Measurements from ENCODE around the gene TUBD1. TPM values are rescaled to one million over a fixed set of nuclear protein-coding genes. Genes with fewer than 3 reads are reported as not detected.
A peak's percentile ranks its signal among the peaks of the same experiment; 100 is the strongest.
"Not testable (repeated sequence)": the region's sequence is repeated elsewhere in the genome, so short reads cannot be mapped to it uniquely, and the experiment has no call there.

Gene TUBD1
- total RNA-seq, 1 experiment from 2014 or later: 7.3 TPM

GRCh38 chr17:59853919-59854729, 38.6 kb downstream of the TUBD1 start:
- not testable (repeated sequence) for H3K27me3 ChIP-seq (ENCODE audit: low read length); H3K79me2 ChIP-seq (ENCODE audit: low read length); H3K4me1 ChIP-seq (ENCODE audit: low read length); H2AFZ ChIP-seq (ENCODE audit: low read length); H3K27ac ChIP-seq (ENCODE audit: low read length); H3K9me3 ChIP-seq (ENCODE audit: low read length); H3K36me3 ChIP-seq (ENCODE audit: insufficient read depth, low read length); H3K9me2 ChIP-seq (replicated peaks; ENCODE audit: insufficient read depth, low read length); H3K4me3 ChIP-seq (ENCODE audit: low read length); DNase-seq; H4K20me1 ChIP-seq (ENCODE audit: insufficient read depth, low read depth, low read length); H3K4me2 ChIP-seq (ENCODE audit: low read depth, low read length, poor library complexity, severe bottlenecking); H3K9ac ChIP-seq (ENCODE audit: low read length)

GRCh38 chr17:59853168-59853918, 39.4 kb downstream of the TUBD1 start:
- Histone ChIP-seq H3K9me3 (ENCODE audit: low read length) (no peaks in the 10 kb centered on the region), H4K20me1 (ENCODE audit: insufficient read depth, low read depth, low read length) (no peaks in the 10 kb centered on the region), H2AFZ (ENCODE audit: low read length) (no peak overlapping the region), H3K36me3 (ENCODE audit: insufficient read depth, low read length) (no peaks in the 10 kb centered on the region), H3K27me3 (ENCODE audit: low read length) (no peaks in the 10 kb centered on the region), H3K4me2 (ENCODE audit: low read depth, low read length, poor library complexity, severe bottlenecking) (no peak overlapping the region), H3K9ac (ENCODE audit: low read length) (no peak overlapping the region), H3K79me2 (ENCODE audit: low read length) (no peaks in the 10 kb centered on the region), H3K9me2 (replicated peaks; ENCODE audit: insufficient read depth, low read length) (no peaks in the 10 kb centered on the region), H3K4me3 (ENCODE audit: low read length) (no peak overlapping the region), H3K27ac (ENCODE audit: low read length) (no peak overlapping the region), H3K4me1 (ENCODE audit: low read length) (no peaks in the 10 kb centered on the region)
- DNase-seq: peak; percentile 56

- not testable (repeated sequence) for H3K4me3 ChIP-seq (ENCODE audit: low read length); H3K27me3 ChIP-seq (ENCODE audit: low read length); H2AFZ ChIP-seq (ENCODE audit: low read length); H3K79me2 ChIP-seq (ENCODE audit: low read length); H3K4me1 ChIP-seq (ENCODE audit: low read length); H3K9me2 ChIP-seq (replicated peaks; ENCODE audit: insufficient read depth, low read length); DNase-seq; H3K9ac ChIP-seq (ENCODE audit: low read length); H3K4me2 ChIP-seq (ENCODE audit: low read depth, low read length, poor library complexity, severe bottlenecking); H4K20me1 ChIP-seq (ENCODE audit: insufficient read depth, low read depth, low read length); H3K36me3 ChIP-seq (ENCODE audit: insufficient read depth, low read length); H3K9me3 ChIP-seq (ENCODE audit: low read length); H3K27ac ChIP-seq (ENCODE audit: low read length)
Observed at GRCh38 chr17:59852847-59853167, 39.9 kb downstream of the TUBD1 start.

GRCh38 chr17:59851439-59852375, 41.0 kb downstream of the TUBD1 start:
- Histone ChIP-seq H2AFZ (ENCODE audit: low read length) (no peak overlapping the region), H4K20me1 (ENCODE audit: insufficient read depth, low read depth, low read length) (no peaks in the 10 kb centered on the region), H3K4me3 (ENCODE audit: low read length) (no peak overlapping the region), H3K36me3 (ENCODE audit: insufficient read depth, low read length) (no peaks in the 10 kb centered on the region), H3K9me3 (ENCODE audit: low read length) (no peaks in the 10 kb centered on the region), H3K27ac (ENCODE audit: low read length) (no peak overlapping the region), H3K4me2 (ENCODE audit: low read depth, low read length, poor library complexity, severe bottlenecking) (no peak overlapping the region), H3K27me3 (ENCODE audit: low read length) (no peaks in the 10 kb centered on the region), H3K9me2 (replicated peaks; ENCODE audit: insufficient read depth, low read length) (no peaks in the 10 kb centered on the region), H3K79me2 (ENCODE audit: low read length) (no peaks in the 10 kb centered on the region), H3K9ac (ENCODE audit: low read length) (no peak overlapping the region), H3K4me1 (ENCODE audit: low read length) (no peaks in the 10 kb centered on the region)
- no peak for DNase-seq

GRCh38 chr17:59850311-59850710, 42.4 kb downstream of the TUBD1 start:
- peaks cover 12% of the 10 kb centered on the region for H3K4me1 ChIP-seq (ENCODE audit: low read length)
- H3K4me3 ChIP-seq (ENCODE audit: low read length); H3K27ac ChIP-seq (ENCODE audit: low read length): not testable (repeated sequence)

GRCh38 chr17:59848778-59849177, 44.0 kb downstream of the TUBD1 start:
- Histone ChIP-seq H3K4me1 (ENCODE audit: low read length) (peaks cover 20% of the 10 kb centered on the region), H3K4me3 (ENCODE audit: low read length) (no peak overlapping the region), H3K9me2 (replicated peaks; ENCODE audit: insufficient read depth, low read length) (no peaks in the 10 kb centered on the region), H3K36me3 (ENCODE audit: insufficient read depth, low read length) (no peaks in the 10 kb centered on the region), H3K9me3 (ENCODE audit: low read length) (no peaks in the 10 kb centered on the region), H3K27me3 (ENCODE audit: low read length) (no peaks in the 10 kb centered on the region), H3K4me2 (ENCODE audit: low read depth, low read length, poor library complexity, severe bottlenecking) (no peak overlapping the region), H3K79me2 (ENCODE audit: low read length) (no peaks in the 10 kb centered on the region), H3K27ac (ENCODE audit: low read length) (no peak overlapping the region), H3K9ac (ENCODE audit: low read length) (no peak overlapping the region), H4K20me1 (ENCODE audit: insufficient read depth, low read depth, low read length) (no peaks in the 10 kb centered on the region), H2AFZ (ENCODE audit: low read length) (no peak overlapping the region)
- DNase-seq: no peak

More at GRCh38 chr17:59850311-59850710, 42.4 kb downstream of the TUBD1 start:
- not testable (repeated sequence) for H3K9ac ChIP-seq (ENCODE audit: low read length); H4K20me1 ChIP-seq (ENCODE audit: insufficient read depth, low read depth, low read length); H3K27me3 ChIP-seq (ENCODE audit: low read length); H3K36me3 ChIP-seq (ENCODE audit: insufficient read depth, low read length); H3K9me2 ChIP-seq (replicated peaks; ENCODE audit: insufficient read depth, low read length); H3K4me2 ChIP-seq (ENCODE audit: low read depth, low read length, poor library complexity, severe bottlenecking); H3K9me3 ChIP-seq (ENCODE audit: low read length); DNase-seq; H2AFZ ChIP-seq (ENCODE audit: low read length); H3K79me2 ChIP-seq (ENCODE audit: low read length)

- H3K4me2 ChIP-seq (ENCODE audit: low read depth, low read length, poor library complexity, severe bottlenecking): no peak overlapping the region
- no peaks in the 10 kb centered on the region for H4K20me1 ChIP-seq (ENCODE audit: insufficient read depth, low read depth, low read length)
- H3K9me2 ChIP-seq (replicated peaks; ENCODE audit: insufficient read depth, low read length): no peaks in the 10 kb centered on the region
- H3K9ac ChIP-seq (ENCODE audit: low read length): no peak overlapping the region
- no peaks in the 10 kb centered on the region for H3K36me3 ChIP-seq (ENCODE audit: insufficient read depth, low read length)
- no peaks in the 10 kb centered on the region for H3K9me3 ChIP-seq (ENCODE audit: low read length)
- no peak overlapping the region for H3K27ac ChIP-seq (ENCODE audit: low read length)
- H3K79me2 ChIP-seq (ENCODE audit: low read length): no peaks in the 10 kb centered on the region
- no peak for DNase-seq
- H3K4me1 ChIP-seq (ENCODE audit: low read length): peaks cover 20% of the 10 kb centered on the region
- no peak overlapping the region for H3K4me3 ChIP-seq (ENCODE audit: low read length)
- no peak overlapping the region for H2AFZ ChIP-seq (ENCODE audit: low read length)
- H3K27me3 ChIP-seq (ENCODE audit: low read length): no peaks in the 10 kb centered on the region
Observed at GRCh38 chr17:59848385-59848668, 44.4 kb downstream of the TUBD1 start.

Data from Karpas-422 (cell line).